Measurements from ENCODE around the gene C2orf69.

- TF ChIP-seq CTCF (IDR thresholded peaks at IDR 0.05) (no peak), ZFX (IDR thresholded peaks at IDR 0.05; ENCODE audit: borderline replicate concordance) (no peak)
Measured at GRCh38 chr2:199928626-199929025, 17.5 kb downstream of the C2orf69 start.

Measured in 22Rv1 (cell line).